A549 (cell line): Measurements from ENCODE around the gene TNS3. TPM values are rescaled to one million over a fixed set of nuclear protein-coding genes. Genes with fewer than 3 reads are reported as not detected.

Source experiments
- ATAC-seq, 2 experiments: fragments of 200-7000 bp in 1 of 2; fragments of >200 bp in 1 of 2; cut with Nextera tagmentation in 1 of 2; cut with Tn5 transposase in 1 of 2; 3 replicates each; pipeline versions ENCODE4 v1.8.0 to v1.9.1; 2018 to 2020; ENCODE audit warnings: mild to moderate bottlenecking in 1 of 2, moderate library complexity in 1 of 2
- CTCF ChIA-PET: fragments of 300-600 bp; sonication (Branson Sonifier 250); formaldehyde crosslinking; extraction: SDS; loops from one replicate; lab custom pipeline; 2021; ENCODE audit warnings: antibody characterized with exemption, inconsistent platforms; lab: Yijun Ruan, JAX
- POLR2A ChIA-PET: fragments of 350-600 bp; formaldehyde crosslinking; extraction: SDS; loops from one replicate; lab custom pipeline; 2021; ENCODE audit warnings: antibody characterized with exemption, inconsistent platforms; lab: Yijun Ruan, JAX
- DNase-seq, 2 experiments: peaks; one replicate each; pipeline versions ENCODE4 v3.0.0 to v3.0.0-alpha.2; 2011 to 2016; ENCODE audit warnings: low read depth in 1 of 2, low spot score in 1 of 2
- FAIRE-seq: peaks from 2 replicates; lab custom pipeline; 2011; peaks lifted over from hg19 to GRCh38; lab: Jason Lieb, UNC
- H3K27ac ChIP-seq, 2 experiments: fragments of >200 bp; sonication (Bioruptor Twin); formaldehyde crosslinking; 3 replicates each; pipeline ENCODE4 v1.5.1; 2016 to 2017
- H3K4me1 ChIP-seq: fragments of >200 bp; sonication (Bioruptor Twin); formaldehyde crosslinking; 3 replicates; pipeline ENCODE4 v1.6.1; 2016
- H3K4me2 ChIP-seq: fragments of >200 bp; sonication (Bioruptor Twin); formaldehyde crosslinking; 3 replicates; pipeline ENCODE4 v1.6.1; 2016
- H3K4me3 ChIP-seq: fragments of >200 bp; sonication (Bioruptor Twin); formaldehyde crosslinking; 3 replicates; pipeline ENCODE4 v1.5.1; 2016
- H3K9me3 ChIP-seq: fragments of >200 bp; sonication (Bioruptor Twin); formaldehyde crosslinking; 3 replicates; pipeline ENCODE4 v1.6.1; 2016
- BHLHE40 ChIP-seq: IDR thresholded peaks from 2 replicates; pipeline ENCODE4 v1.6.1; 2012; ENCODE audit warnings: low read depth, low read length, inconsistent platforms
- CBX2 ChIP-seq: fragments of 200-600 bp; sonication (generic); IDR thresholded peaks from 2 replicates; pipeline ENCODE4 v1.6.1; 2016; ENCODE audit warnings: low read depth, mild to moderate bottlenecking, borderline replicate concordance
- CHD4 ChIP-seq: fragments of 200-600 bp; sonication (generic); IDR thresholded peaks from 2 replicates; pipeline ENCODE4 v1.6.1; 2016; ENCODE audit warnings: antibody characterized with exemption, mild to moderate bottlenecking, borderline replicate concordance
- EHMT2 ChIP-seq: fragments of 200-600 bp; sonication (generic); IDR thresholded peaks from 2 replicates; pipeline ENCODE4 v1.6.1; 2016; ENCODE audit warnings: antibody characterized with exemption, low read depth, mild to moderate bottlenecking, moderate library complexity
- EP300 ChIP-seq, 2 experiments: fragments of >200 bp; sonication (Bioruptor Twin); formaldehyde crosslinking; IDR thresholded peaks; 2 replicates in 1 of 2; 3 replicates in 1 of 2; pipeline ENCODE4 v1.6.1; 2016 to 2017
- ESRRA ChIP-seq: fragments of 150-350 bp; IDR thresholded peaks from 2 replicates; pipeline ENCODE4 v1.6.1; 2014; ENCODE audit warnings: mild to moderate bottlenecking, low read length, borderline replicate concordance
- FOSL2 ChIP-seq, 2 experiments: fragments of 450-650 bp in 1 of 2; fragments of >200 bp in 1 of 2; sonication (Bioruptor Twin) in 1 of 2; formaldehyde crosslinking; IDR thresholded peaks; 2 replicates each; pipeline versions ENCODE4 v1.5.0 to v1.6.1; 2016 to 2020; ENCODE audit warnings: mild to moderate bottlenecking in 1 of 2, moderate library complexity in 1 of 2
- HEYL ChIP-seq: fragments of 250-450 bp; sonication (Bioruptor Pico); IDR thresholded peaks from 2 replicates; pipeline ENCODE4 v1.8.0; 2021; ENCODE audit warnings: mild to moderate bottlenecking, moderate library complexity
- HOXA7 ChIP-seq: fragments of 250-450 bp; sonication (Bioruptor Pico); IDR thresholded peaks from 2 replicates; pipeline ENCODE4 v1.5.0; 2020; ENCODE audit warnings: mild to moderate bottlenecking, moderate library complexity
- HOXB13 ChIP-seq: fragments of 250-450 bp; sonication (Bioruptor Pico); IDR thresholded peaks from 2 replicates; pipeline ENCODE4 v1.5.0; 2020; ENCODE audit warnings: low read depth, mild to moderate bottlenecking, moderate library complexity
- HOXB5 ChIP-seq: fragments of 250-450 bp; sonication (Bioruptor Pico); IDR thresholded peaks from 2 replicates; pipeline ENCODE4 v1.5.0; 2020; ENCODE audit warnings: mild to moderate bottlenecking, moderate library complexity
- KDM1A ChIP-seq: fragments of 200-600 bp; sonication (generic); IDR thresholded peaks from 2 replicates; pipeline ENCODE4 v1.6.1; 2016; ENCODE audit warnings: low read depth, mild to moderate bottlenecking
- KDM5A ChIP-seq: fragments of 200-600 bp; sonication (generic); IDR thresholded peaks from 2 replicates; pipeline ENCODE4 v1.6.1; 2016; ENCODE audit warnings: antibody characterized with exemption, mild to moderate bottlenecking
- MAFK ChIP-seq: fragments of 450-650 bp; IDR thresholded peaks from 2 replicates; pipeline ENCODE4 v1.6.1; 2014; ENCODE audit not compliant: partially characterized antibody
- NFE2L2 ChIP-seq: fragments of 150-350 bp; conservative IDR thresholded peaks from 2 replicates; pipeline ENCODE4 v1.6.1; 2014; ENCODE audit warnings: low read length
- NR3C1 ChIP-seq: fragments of >200 bp; sonication (Bioruptor Twin); formaldehyde crosslinking; IDR thresholded peaks from 3 replicates; pipeline ENCODE4 v1.6.1; 2017
- RAD21 ChIP-seq, 2 experiments: fragments of >200 bp in 1 of 2; sonication (Bioruptor Twin) in 1 of 2; formaldehyde crosslinking in 1 of 2; IDR thresholded peaks in 1 of 2; conservative IDR thresholded peaks in 1 of 2; 2 replicates in 1 of 2; 3 replicates in 1 of 2; pipeline ENCODE4 v1.6.1; 2012 to 2018; ENCODE audit warnings: inconsistent platforms in 1 of 2
- RFX5 ChIP-seq: fragments of 450-650 bp; IDR thresholded peaks from 2 replicates; pipeline ENCODE4 v1.7.1; 2014; ENCODE audit warnings: antibody characterized with exemption, mild to moderate bottlenecking, moderate library complexity
- TFCP2L1 ChIP-seq: fragments of 250-450 bp; sonication (Bioruptor Pico); IDR thresholded peaks from 2 replicates; pipeline ENCODE4 v1.5.0; 2021; ENCODE audit warnings: mild to moderate bottlenecking
- ZFP36 ChIP-seq: fragments of 450-650 bp; IDR thresholded peaks from 2 replicates; pipeline ENCODE4 v1.6.1; 2014; ENCODE audit warnings: borderline replicate concordance; ENCODE audit not compliant: partially characterized antibody
- ZNF302 ChIP-seq: fragments of 250-450 bp; sonication (Bioruptor Pico); IDR thresholded peaks from 2 replicates; pipeline ENCODE4 v1.9.0; 2021; ENCODE audit warnings: inconsistent platforms, mild to moderate bottlenecking, moderate library complexity
- ZSCAN20 ChIP-seq: fragments of 250-450 bp; sonication (Bioruptor Pico); IDR thresholded peaks from 2 replicates; pipeline ENCODE4 v1.8.0; 2022; ENCODE audit warnings: mild to moderate bottlenecking, moderate library complexity
- WGBS: methylation state at CpG from one replicate; pipeline ENCODE4 v1.1.6; 2017; ENCODE audit errors: missing lambda C conversion rate; 5-methylcytosine and 5-hydroxymethylcytosine counted together
- polyA plus RNA-seq, 4 experiments: library from polyadenylated mRNA; depleted of rRNA in 3 of 4; stranded (reverse); fragments of >200 nt; fragmentation: RNase III in 1 of 4; extraction: RNeasy Plus Mini Kit Qiagen cat#74134 plus additional on column Dnase treatment in 1 of 4; gene quantifications; 2 replicates in 3 of 4; 3 replicates in 1 of 4; pipeline ENCODE4 v1.2.3, GENCODE V29; 2011 to 2017
- TF ChIP-seq, protein P1 (sequence below): fragments of 150-350 bp; IDR thresholded peaks from 2 replicates; pipeline ENCODE4 v1.6.1; 2014; ENCODE audit warnings: low read depth, mild to moderate bottlenecking, low read length
- TF ChIP-seq, protein P2 (sequence below): fragments of 250-450 bp; sonication (Bioruptor Pico); IDR thresholded peaks from 2 replicates; pipeline ENCODE4 v1.5.0; 2021; ENCODE audit warnings: mild to moderate bottlenecking, moderate library complexity, borderline replicate concordance
- TF ChIP-seq, protein P3 (sequence below): fragments of >200 bp; sonication (Bioruptor Twin); formaldehyde crosslinking; IDR thresholded peaks from 3 replicates; pipeline ENCODE4 v1.5.1; 2016
- TF ChIP-seq, protein P4 (sequence below): IDR thresholded peaks from 2 replicates; pipeline ENCODE4 v1.6.1; 2012; ENCODE audit warnings: low read depth, borderline replicate concordance
- TF ChIP-seq, protein P5 (sequence below): fragments of >200 bp; sonication (Bioruptor Twin); formaldehyde crosslinking; IDR thresholded peaks from 2 replicates; pipeline ENCODE4 v1.6.1; 2016
- TF ChIP-seq, protein P6 (sequence below): fragments of 450-650 bp; IDR thresholded peaks from 2 replicates; pipeline ENCODE4 v1.6.1; 2014; ENCODE audit warnings: antibody characterized with exemption
- TF ChIP-seq, protein P7 (sequence below): fragments of >200 bp; sonication (Bioruptor Twin); formaldehyde crosslinking; IDR thresholded peaks from 3 replicates; pipeline ENCODE4 v1.6.1; 2016

Gene TNS3
- polyA plus RNA-seq, 2 of the 4 experiments (the other 2 are of a cell fraction), result 107 to 134 TPM

DNA sequence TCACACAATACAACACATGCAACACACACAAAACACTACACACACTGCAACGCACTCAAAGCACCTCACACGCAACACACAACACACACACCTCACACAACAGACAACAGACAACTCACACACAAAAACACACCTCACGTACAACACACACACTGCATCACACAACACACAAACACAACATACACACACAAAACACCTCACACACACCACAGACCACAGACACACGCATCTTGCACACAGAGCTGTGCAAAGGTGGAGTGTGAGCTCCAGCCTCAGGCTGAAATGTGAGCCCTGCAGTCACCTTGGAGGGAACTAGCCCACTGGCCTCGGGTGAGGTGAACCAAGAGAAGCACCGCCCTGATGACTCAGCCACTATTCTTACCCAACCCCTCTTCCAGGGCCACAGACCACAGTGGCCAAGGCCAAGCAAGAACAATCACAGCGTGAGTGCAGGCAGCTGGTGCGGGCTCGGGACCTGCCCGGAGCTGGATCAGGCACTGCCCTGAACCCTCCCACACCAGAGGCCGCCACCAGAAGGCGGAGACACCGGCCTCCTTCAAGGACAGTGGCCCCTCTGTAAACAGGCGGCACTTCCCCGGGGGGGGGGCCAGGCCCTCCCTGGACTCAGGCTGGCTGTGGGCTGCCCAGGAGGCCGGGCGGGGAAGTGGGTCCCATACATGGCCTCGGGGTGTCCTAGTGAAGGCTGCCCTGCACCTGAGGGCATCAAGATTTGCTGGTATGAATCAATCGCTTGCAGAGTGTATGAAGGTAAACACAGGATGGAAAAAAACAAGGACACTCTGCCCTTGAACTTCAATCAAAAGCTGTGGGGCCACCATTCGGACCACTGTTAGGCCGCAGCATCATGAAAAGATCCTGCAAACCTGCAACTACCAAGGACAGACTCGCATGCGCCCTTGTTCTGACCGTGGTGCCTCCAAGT is 106.7 kb downstream of the TNS3 start:
- CTCF ChIA-PET, result interaction anchor here (0.6 to 1.1 kb wide), 3 partner anchors 187 to 470 kb away, joined by 3 read pairs; no protein-coding TSS in a partner anchor
- DNase-seq, result peak; percentile 93 to 95
- FAIRE-seq, result peak; percentile 54
- Histone ChIP-seq H3K4me1 (peaks cover 100% of the 10 kb centered on the region), H3K9me3 (no peaks in the 10 kb centered on the region), H3K4me3 (peak overlapping the region; percentile 12; the same call in 1 of the 3 replicates), H3K4me2 (peak overlapping the region; percentile 67), H3K27ac (peak overlapping the region; percentile 72 to 90)
- POLR2A ChIA-PET, result interaction anchor here (0.6 to 1.2 kb wide), 3 partner anchors 22 to 126 kb away, joined by 3 to 7 read pairs (median 3); no protein-coding TSS in a partner anchor
- WGBS, result 51% methylated on average over 15 of the region's 24 CpGs
- ATAC-seq, result peak; percentile 85 to 87
- TF ChIP-seq HOXB13 (CRISPR knock-in tag), result no peak
- TF ChIP-seq, protein P1, sequence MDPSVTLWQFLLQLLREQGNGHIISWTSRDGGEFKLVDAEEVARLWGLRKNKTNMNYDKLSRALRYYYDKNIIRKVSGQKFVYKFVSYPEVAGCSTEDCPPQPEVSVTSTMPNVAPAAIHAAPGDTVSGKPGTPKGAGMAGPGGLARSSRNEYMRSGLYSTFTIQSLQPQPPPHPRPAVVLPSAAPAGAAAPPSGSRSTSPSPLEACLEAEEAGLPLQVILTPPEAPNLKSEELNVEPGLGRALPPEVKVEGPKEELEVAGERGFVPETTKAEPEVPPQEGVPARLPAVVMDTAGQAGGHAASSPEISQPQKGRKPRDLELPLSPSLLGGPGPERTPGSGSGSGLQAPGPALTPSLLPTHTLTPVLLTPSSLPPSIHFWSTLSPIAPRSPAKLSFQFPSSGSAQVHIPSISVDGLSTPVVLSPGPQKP, result no peak
- TF ChIP-seq, protein P2, sequence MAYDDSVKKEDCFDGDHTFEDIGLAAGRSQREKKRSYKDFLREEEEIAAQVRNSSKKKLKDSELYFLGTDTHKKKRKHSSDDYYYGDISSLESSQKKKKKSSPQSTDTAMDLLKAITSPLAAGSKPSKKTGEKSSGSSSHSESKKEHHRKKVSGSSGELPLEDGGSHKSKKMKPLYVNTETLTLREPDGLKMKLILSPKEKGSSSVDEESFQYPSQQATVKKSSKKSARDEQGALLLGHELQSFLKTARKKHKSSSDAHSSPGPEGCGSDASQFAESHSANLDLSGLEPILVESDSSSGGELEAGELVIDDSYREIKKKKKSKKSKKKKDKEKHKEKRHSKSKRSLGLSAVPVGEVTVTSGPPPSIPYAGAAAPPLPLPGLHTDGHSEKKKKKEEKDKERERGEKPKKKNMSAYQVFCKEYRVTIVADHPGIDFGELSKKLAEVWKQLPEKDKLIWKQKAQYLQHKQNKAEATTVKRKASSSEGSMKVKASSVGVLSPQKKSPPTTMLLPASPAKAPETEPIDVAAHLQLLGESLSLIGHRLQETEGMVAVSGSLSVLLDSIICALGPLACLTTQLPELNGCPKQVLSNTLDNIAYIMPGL (CRISPR knock-in tag), result no peak
- TF ChIP-seq KDM5A, result no peak
- no peak for TF ChIP-seq HOXA7 (CRISPR knock-in tag)
- TF ChIP-seq, protein P3, sequence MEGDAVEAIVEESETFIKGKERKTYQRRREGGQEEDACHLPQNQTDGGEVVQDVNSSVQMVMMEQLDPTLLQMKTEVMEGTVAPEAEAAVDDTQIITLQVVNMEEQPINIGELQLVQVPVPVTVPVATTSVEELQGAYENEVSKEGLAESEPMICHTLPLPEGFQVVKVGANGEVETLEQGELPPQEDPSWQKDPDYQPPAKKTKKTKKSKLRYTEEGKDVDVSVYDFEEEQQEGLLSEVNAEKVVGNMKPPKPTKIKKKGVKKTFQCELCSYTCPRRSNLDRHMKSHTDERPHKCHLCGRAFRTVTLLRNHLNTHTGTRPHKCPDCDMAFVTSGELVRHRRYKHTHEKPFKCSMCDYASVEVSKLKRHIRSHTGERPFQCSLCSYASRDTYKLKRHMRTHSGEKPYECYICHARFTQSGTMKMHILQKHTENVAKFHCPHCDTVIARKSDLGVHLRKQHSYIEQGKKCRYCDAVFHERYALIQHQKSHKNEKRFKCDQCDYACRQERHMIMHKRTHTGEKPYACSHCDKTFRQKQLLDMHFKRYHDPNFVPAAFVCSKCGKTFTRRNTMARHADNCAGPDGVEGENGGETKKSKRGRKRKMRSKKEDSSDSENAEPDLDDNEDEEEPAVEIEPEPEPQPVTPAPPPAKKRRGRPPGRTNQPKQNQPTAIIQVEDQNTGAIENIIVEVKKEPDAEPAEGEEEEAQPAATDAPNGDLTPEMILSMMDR, result no peak
- no peak for TF ChIP-seq ZFP36
- TF ChIP-seq EP300 (IDR thresholded peaks at IDR 0.05), result peak; percentile 21 to 43; a peak in 1 of 5 replicates
- TF ChIP-seq HEYL (CRISPR knock-in tag), result no peak
- TF ChIP-seq, protein P4, sequence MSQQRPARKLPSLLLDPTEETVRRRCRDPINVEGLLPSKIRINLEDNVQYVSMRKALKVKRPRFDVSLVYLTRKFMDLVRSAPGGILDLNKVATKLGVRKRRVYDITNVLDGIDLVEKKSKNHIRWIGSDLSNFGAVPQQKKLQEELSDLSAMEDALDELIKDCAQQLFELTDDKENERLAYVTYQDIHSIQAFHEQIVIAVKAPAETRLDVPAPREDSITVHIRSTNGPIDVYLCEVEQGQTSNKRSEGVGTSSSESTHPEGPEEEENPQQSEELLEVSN, result no peak
- no peak for TF ChIP-seq KDM1A
- 0 out of 2 replicates have a peak, but pooled peaks have one; percentile 60 for TF ChIP-seq ESRRA
- no peak for TF ChIP-seq RFX5
- TF ChIP-seq, protein P5, sequence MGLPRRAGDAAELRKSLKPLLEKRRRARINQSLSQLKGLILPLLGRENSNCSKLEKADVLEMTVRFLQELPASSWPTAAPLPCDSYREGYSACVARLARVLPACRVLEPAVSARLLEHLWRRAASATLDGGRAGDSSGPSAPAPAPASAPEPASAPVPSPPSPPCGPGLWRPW, result peak; percentile 35; the same call in 1 of the 2 replicates
- peak in 1 of 2 experiments; percentile 45; a peak in 2 of 5 replicates for TF ChIP-seq RAD21 (conservative IDR thresholded peaks at IDR 0.05 in 1 of 2, IDR thresholded peaks at IDR 0.05 in 1 of 2)
- TF ChIP-seq MAFK, result peak; percentile 55
- TF ChIP-seq ZSCAN20, result no peak
- no peak for TF ChIP-seq CBX2
- TF ChIP-seq, protein P6, sequence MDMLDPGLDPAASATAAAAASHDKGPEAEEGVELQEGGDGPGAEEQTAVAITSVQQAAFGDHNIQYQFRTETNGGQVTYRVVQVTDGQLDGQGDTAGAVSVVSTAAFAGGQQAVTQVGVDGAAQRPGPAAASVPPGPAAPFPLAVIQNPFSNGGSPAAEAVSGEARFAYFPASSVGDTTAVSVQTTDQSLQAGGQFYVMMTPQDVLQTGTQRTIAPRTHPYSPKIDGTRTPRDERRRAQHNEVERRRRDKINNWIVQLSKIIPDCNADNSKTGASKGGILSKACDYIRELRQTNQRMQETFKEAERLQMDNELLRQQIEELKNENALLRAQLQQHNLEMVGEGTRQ, result no peak
- peak; percentile 66; the same call in 1 of the 2 replicates for TF ChIP-seq FOSL2 (IDR thresholded peaks at IDR 0.05)
- peak; percentile 92 for TF ChIP-seq FOSL2 (CRISPR knock-in tag; IDR thresholded peaks at IDR 0.05)
- no peak for TF ChIP-seq ZNF302 (CRISPR knock-in tag)
- no peak; the same call in 1 of the 2 replicates for TF ChIP-seq CHD4
- TF ChIP-seq BHLHE40, result no peak
- TF ChIP-seq TFCP2L1 (CRISPR knock-in tag), result no peak
- TF ChIP-seq, protein P7, sequence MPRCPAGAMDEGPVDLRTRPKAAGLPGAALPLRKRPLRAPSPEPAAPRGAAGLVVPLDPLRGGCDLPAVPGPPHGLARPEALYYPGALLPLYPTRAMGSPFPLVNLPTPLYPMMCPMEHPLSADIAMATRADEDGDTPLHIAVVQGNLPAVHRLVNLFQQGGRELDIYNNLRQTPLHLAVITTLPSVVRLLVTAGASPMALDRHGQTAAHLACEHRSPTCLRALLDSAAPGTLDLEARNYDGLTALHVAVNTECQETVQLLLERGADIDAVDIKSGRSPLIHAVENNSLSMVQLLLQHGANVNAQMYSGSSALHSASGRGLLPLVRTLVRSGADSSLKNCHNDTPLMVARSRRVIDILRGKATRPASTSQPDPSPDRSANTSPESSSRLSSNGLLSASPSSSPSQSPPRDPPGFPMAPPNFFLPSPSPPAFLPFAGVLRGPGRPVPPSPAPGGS, result 0 out of 3 replicates have a peak, but pooled peaks have one; percentile 54
- TF ChIP-seq NR3C1, result no peak
- no peak; the same call in 1 of the 2 replicates for TF ChIP-seq NFE2L2
- TF ChIP-seq HOXB5 (CRISPR knock-in tag), result no peak
- TF ChIP-seq EHMT2, result no peak
